Cardiac muscle cell (in vitro differentiated cells and primary cell): Measurements from ENCODE around the gene REEP5. TPM values are rescaled to one million over a fixed set of nuclear protein-coding genes. Genes with fewer than 3 reads are reported as not detected.

Experiments used
- DNase-seq, 2 donors: peaks; one replicate each; pipeline versions ENCODE4 v3.0.0 to v3.0.0-alpha.2; 2010 to 2017; ENCODE audit warnings: low read depth in 1 of 2, low spot score in 1 of 2
- H3K27ac ChIP-seq: fragments of 200-600 bp; sonication (generic); 2 replicates; pipeline ENCODE4 v1.5.1; 2016
- H3K27me3 ChIP-seq: fragments of 200-600 bp; sonication (generic); 2 replicates; pipeline ENCODE4 v1.6.0; 2016; ENCODE audit warnings: control low read depth
- H3K36me3 ChIP-seq: fragments of 200-600 bp; sonication (generic); 2 replicates; pipeline ENCODE4 v1.5.1; 2016; ENCODE audit warnings: control low read depth
- H3K4me1 ChIP-seq: fragments of 200-600 bp; sonication (generic); 2 replicates; pipeline ENCODE4 v1.8.1; 2017; ENCODE audit warnings: low read depth, mild to moderate bottlenecking, mixed run types
- H3K4me3 ChIP-seq: fragments of 200-600 bp; sonication (generic); 2 replicates; pipeline ENCODE4 v1.5.1; 2016; ENCODE audit warnings: mild to moderate bottlenecking
- H3K9me3 ChIP-seq: fragments of 200-600 bp; sonication (generic); 2 replicates; pipeline ENCODE4 v1.5.1; 2017; ENCODE audit warnings: low read depth, mild to moderate bottlenecking, control low read depth
- polyA plus RNA-seq: library from polyadenylated mRNA; unstranded; fragments of >200 nt; fragmentation: Nextera tagmentation; extraction: Ambion mirVana; gene quantifications from 2 replicates; pipeline ENCODE4 v1.2.1, GENCODE V29; 2016
- total RNA-seq: library from RNA; depleted of rRNA; stranded (reverse); fragments of >200 nt; gene quantifications from 2 replicates; pipeline ENCODE4 v1.2.3, GENCODE V29; 2016
- TF ChIP-seq, protein P1 (sequence below): IDR thresholded peaks from 2 replicates; pipeline ENCODE4 v1.5.1; 2012; ENCODE audit warnings: low read depth, mild to moderate bottlenecking, low read length

Gene REEP5
- total and polyA plus RNA-seq, 2 experiments from 2014 or later: 27.0 to 138 TPM

DNA sequence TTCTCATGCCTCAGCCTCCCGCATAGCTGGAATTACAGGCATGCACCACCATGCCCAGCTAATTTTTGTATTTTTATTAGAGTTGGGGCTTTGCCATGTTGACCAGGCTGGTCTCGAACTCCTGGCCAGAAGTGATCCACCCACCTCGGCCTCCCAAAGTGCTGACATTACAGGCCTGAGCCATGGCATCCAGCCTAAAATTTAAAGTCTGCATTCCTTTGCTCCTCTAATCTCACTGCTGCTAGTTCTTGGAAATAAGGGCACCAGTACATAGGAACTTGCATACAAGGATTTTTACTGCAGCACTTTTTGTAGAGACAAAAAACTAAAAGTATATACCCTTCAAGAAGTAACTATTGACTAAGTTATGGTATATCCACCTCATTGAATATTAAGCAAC lies 34.6 kb upstream of the REEP5 start:
- Histone ChIP-seq H3K27ac (no peak overlapping the region), H3K9me3 (no peaks in the 10 kb centered on the region), H3K4me3 (no peak overlapping the region), H3K4me1 (peaks cover 10% of the 10 kb centered on the region), H3K27me3 (no peaks in the 10 kb centered on the region), H3K36me3 (no peaks in the 10 kb centered on the region)
- TF ChIP-seq, protein P1, sequence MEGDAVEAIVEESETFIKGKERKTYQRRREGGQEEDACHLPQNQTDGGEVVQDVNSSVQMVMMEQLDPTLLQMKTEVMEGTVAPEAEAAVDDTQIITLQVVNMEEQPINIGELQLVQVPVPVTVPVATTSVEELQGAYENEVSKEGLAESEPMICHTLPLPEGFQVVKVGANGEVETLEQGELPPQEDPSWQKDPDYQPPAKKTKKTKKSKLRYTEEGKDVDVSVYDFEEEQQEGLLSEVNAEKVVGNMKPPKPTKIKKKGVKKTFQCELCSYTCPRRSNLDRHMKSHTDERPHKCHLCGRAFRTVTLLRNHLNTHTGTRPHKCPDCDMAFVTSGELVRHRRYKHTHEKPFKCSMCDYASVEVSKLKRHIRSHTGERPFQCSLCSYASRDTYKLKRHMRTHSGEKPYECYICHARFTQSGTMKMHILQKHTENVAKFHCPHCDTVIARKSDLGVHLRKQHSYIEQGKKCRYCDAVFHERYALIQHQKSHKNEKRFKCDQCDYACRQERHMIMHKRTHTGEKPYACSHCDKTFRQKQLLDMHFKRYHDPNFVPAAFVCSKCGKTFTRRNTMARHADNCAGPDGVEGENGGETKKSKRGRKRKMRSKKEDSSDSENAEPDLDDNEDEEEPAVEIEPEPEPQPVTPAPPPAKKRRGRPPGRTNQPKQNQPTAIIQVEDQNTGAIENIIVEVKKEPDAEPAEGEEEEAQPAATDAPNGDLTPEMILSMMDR: no peak
- DNase-seq: peak in 1 of 2 donors; percentile 46

DNA sequence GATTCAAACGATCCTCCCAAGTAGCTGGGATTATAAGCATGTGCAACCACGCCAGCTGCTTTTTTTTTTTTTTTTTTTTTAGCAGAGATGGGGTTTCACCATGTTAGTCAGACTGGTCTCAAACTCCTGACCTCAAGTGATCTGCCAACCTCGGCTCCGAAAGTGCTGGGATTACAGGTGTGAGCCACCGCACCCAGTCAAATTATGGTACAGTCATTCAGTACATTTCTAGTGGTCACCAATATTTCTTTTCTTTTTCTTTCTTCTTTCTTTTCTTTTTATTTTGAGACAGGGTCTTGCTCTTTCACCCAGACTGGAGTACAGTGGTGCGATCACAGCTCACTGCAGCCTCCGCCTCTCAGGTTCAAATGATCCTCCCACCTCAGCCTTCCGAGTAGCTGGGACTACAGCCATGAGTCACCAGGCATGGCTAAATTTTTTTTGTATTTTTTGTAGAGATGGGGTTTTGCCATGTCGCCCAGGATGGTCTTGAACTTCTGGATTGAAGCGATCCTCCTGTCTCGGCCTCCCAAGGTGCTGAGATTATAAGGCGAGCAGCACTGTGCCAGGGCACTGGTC lies 29.2 kb upstream of the REEP5 start:
- Histone ChIP-seq H3K27me3 (no peaks in the 10 kb centered on the region), H3K4me3 (no peak overlapping the region), H3K27ac (no peak overlapping the region), H3K4me1 (no peaks in the 10 kb centered on the region), H3K9me3 (no peaks in the 10 kb centered on the region), H3K36me3 (no peaks in the 10 kb centered on the region)
- DNase-seq: no peak
- TF ChIP-seq, protein P1: no peak

DNA sequence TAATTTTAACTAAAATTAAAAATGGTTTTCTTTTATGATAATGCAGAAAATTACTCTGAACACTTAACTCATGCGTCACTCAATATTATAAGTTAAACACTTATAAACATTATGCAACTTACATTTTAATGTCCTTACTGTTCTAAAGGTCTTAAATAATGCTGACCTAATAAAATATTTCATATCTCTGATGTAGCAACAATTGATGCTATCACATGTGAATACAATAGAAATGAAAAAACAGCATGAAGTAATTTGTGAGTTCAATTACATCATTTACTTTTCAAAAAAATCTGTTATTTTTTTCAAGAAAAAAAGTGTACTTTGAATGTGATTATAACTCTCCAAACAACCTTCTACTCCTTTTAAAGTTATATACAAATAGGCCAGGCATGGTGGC lies 26.4 kb upstream of the REEP5 start:
- Histone ChIP-seq H3K36me3 (no peaks in the 10 kb centered on the region), H3K4me1 (no peaks in the 10 kb centered on the region), H3K9me3 (no peaks in the 10 kb centered on the region), H3K27ac (no peak overlapping the region), H3K27me3 (no peaks in the 10 kb centered on the region), H3K4me3 (no peak overlapping the region)
- TF ChIP-seq, protein P1: no peak
- DNase-seq: no peak

DNA sequence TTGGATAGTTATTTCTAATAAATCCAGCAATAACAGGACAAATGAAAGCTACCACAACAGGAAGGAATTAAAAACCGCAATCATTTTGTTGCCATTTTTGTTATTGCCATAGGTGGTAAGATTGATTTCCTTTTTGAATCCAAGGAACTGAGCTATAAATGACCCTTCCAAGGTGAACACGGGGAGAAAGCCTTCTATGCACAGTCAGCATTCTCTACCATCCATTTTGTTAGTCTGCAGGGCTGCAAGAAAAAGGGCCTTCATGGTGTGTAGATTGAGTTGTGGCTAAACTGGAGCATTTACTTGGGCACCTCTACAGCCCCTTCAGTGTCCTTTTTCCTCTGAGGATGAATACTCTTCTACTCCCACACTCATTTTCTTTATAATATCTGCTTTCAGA lies 18.6 kb upstream of the REEP5 start:
- Histone ChIP-seq H3K9me3 (no peaks in the 10 kb centered on the region), H3K36me3 (no peaks in the 10 kb centered on the region), H3K27me3 (no peaks in the 10 kb centered on the region), H3K4me1 (no peaks in the 10 kb centered on the region), H3K4me3 (no peak overlapping the region), H3K27ac (no peak overlapping the region)
- DNase-seq: no peak
- TF ChIP-seq, protein P1: no peak

DNA sequence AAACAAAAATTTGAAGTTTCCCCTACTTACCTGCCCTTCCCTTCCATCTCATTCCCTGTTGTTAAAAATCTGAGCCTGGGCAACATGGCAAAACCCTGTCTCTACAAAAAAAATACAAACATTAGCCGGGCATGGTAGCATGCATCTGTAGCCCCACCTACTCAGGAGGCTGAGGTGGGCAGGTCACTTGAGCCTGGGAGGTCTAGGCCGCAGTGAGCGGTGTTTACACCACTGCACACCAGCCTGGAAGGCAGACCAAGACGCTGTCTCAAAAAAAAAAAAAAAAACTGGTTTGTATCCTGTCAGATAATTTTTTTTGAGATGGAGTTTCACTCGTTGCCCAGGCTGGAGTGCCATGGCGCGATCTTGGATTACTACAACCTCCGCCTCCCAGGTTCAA lies 16.3 kb upstream of the REEP5 start:
- DNase-seq: no peak
- Histone ChIP-seq H3K36me3 (no peaks in the 10 kb centered on the region), H3K9me3 (no peaks in the 10 kb centered on the region), H3K27ac (no peak overlapping the region), H3K4me1 (no peaks in the 10 kb centered on the region), H3K4me3 (no peak overlapping the region), H3K27me3 (no peaks in the 10 kb centered on the region)
- TF ChIP-seq, protein P1: no peak
